MM.1S (cell line): Measurements from ENCODE around the gene CLDN19.
"Not testable (repeated sequence)": the region's sequence is repeated elsewhere in the genome, so short reads cannot be mapped to it uniquely, and the experiment has no call there.

Experiments
- DNase-seq: peaks from one replicate; pipeline ENCODE4 v3.0.0-alpha.2; 2015
- H2AFZ ChIP-seq: fragments of 300-600 bp; sonication (generic); 2 replicates; pipeline ENCODE4 v1.6.0; 2016; ENCODE audit warnings: antibody characterized with exemption, low read length
- H3F3A ChIP-seq: fragments of 300-600 bp; sonication (generic); 2 replicates; pipeline ENCODE4 v1.6.1; 2016; ENCODE audit warnings: mild to moderate bottlenecking, antibody characterized with exemption, low read length, moderate library complexity, mixed read lengths; ENCODE audit not compliant: insufficient read depth
- H3K27ac ChIP-seq: fragments of 300-600 bp; sonication (generic); 2 replicates; pipeline ENCODE4 v1.5.1; 2016; ENCODE audit warnings: mild to moderate bottlenecking, low read length
- H3K27me3 ChIP-seq: fragments of 300-600 bp; sonication (generic); replicated peaks from 2 replicates; pipeline ENCODE4 v1.6.0; 2016; ENCODE audit warnings: low read length; ENCODE audit not compliant: insufficient read depth
- H3K36me3 ChIP-seq: fragments of 300-600 bp; sonication (generic); replicated peaks from 2 replicates; pipeline ENCODE4 v1.6.1; 2016; ENCODE audit warnings: mild to moderate bottlenecking, low read length, mixed read lengths; ENCODE audit not compliant: insufficient read depth
- H3K4me1 ChIP-seq: fragments of 300-600 bp; sonication (generic); 2 replicates; pipeline ENCODE4 v1.6.1; 2016; ENCODE audit warnings: low read length, mixed read lengths
- H3K4me2 ChIP-seq: fragments of 300-600 bp; sonication (generic); 2 replicates; pipeline ENCODE4 v1.6.0; 2016; ENCODE audit warnings: low read depth, low read length
- H3K4me3 ChIP-seq: fragments of 300-600 bp; sonication (generic); 2 replicates; pipeline ENCODE4 v1.5.1; 2016; ENCODE audit warnings: low read length, mixed read lengths
- H3K79me2 ChIP-seq: fragments of 300-600 bp; sonication (generic); 2 replicates; pipeline ENCODE4 v1.6.1; 2016; ENCODE audit warnings: mixed run types, low read length, mixed read lengths
- H3K9ac ChIP-seq: fragments of 300-600 bp; sonication (generic); 2 replicates; pipeline ENCODE4 v1.6.1; 2016; ENCODE audit warnings: low read length, mixed read lengths
- H3K9me2 ChIP-seq: fragments of 300-600 bp; sonication (generic); replicated peaks from 2 replicates; pipeline ENCODE4 v1.6.1; 2016; ENCODE audit warnings: mild to moderate bottlenecking, low read length, mixed read lengths; ENCODE audit not compliant: insufficient read depth
- H3K9me3 ChIP-seq: fragments of 300-600 bp; sonication (generic); replicated peaks from 2 replicates; pipeline ENCODE4 v1.6.1; 2016; ENCODE audit warnings: mild to moderate bottlenecking, low read length, mixed read lengths; ENCODE audit not compliant: insufficient read depth
- H4K20me1 ChIP-seq: fragments of 300-600 bp; sonication (generic); 2 replicates; pipeline ENCODE4 v1.6.1; 2016; ENCODE audit warnings: mild to moderate bottlenecking, low read length, moderate library complexity, mixed read lengths; ENCODE audit not compliant: insufficient read depth
- EZH2 ChIP-seq: fragments of 300-600 bp; sonication (generic); optimal IDR thresholded peaks from 2 replicates; pipeline ENCODE3; 2017; ENCODE audit warnings: low read depth, mild to moderate bottlenecking, antibody characterized with exemption, low read length, mixed read lengths
- EZH2phosphoT487 ChIP-seq: fragments of 300-600 bp; sonication (generic); IDR thresholded peaks from 2 replicates; pipeline ENCODE4 v1.6.1; 2018; ENCODE audit warnings: antibody characterized with exemption, low read length
- TF ChIP-seq, protein P1 (sequence below): fragments of 300-600 bp; sonication (generic); IDR thresholded peaks from 2 replicates; pipeline ENCODE4 v1.5.1; 2016; ENCODE audit warnings: antibody characterized with exemption, low read length, mixed read lengths

The CLDN19 gene

GRCh38 chr1:42752284-42752683 is 12.2 kb upstream of the CLDN19 start:
- no peaks in the 10 kb centered on the region for H4K20me1 ChIP-seq
- no peak overlapping the region for H3K4me2 ChIP-seq
- no peaks in the 10 kb centered on the region for H3F3A ChIP-seq
- H3K9ac ChIP-seq, result no peak overlapping the region
- no peaks in the 10 kb centered on the region for H3K79me2 ChIP-seq
- no peak for DNase-seq
- no peaks in the 10 kb centered on the region for H3K27me3 ChIP-seq
- H2AFZ ChIP-seq, result no peak overlapping the region
- H3K9me3 ChIP-seq, result no peaks in the 10 kb centered on the region
- no peaks in the 10 kb centered on the region for H3K36me3 ChIP-seq
- no peak overlapping the region for H3K27ac ChIP-seq
- no peak overlapping the region for H3K4me3 ChIP-seq
- TF ChIP-seq, protein P1, sequence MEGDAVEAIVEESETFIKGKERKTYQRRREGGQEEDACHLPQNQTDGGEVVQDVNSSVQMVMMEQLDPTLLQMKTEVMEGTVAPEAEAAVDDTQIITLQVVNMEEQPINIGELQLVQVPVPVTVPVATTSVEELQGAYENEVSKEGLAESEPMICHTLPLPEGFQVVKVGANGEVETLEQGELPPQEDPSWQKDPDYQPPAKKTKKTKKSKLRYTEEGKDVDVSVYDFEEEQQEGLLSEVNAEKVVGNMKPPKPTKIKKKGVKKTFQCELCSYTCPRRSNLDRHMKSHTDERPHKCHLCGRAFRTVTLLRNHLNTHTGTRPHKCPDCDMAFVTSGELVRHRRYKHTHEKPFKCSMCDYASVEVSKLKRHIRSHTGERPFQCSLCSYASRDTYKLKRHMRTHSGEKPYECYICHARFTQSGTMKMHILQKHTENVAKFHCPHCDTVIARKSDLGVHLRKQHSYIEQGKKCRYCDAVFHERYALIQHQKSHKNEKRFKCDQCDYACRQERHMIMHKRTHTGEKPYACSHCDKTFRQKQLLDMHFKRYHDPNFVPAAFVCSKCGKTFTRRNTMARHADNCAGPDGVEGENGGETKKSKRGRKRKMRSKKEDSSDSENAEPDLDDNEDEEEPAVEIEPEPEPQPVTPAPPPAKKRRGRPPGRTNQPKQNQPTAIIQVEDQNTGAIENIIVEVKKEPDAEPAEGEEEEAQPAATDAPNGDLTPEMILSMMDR, result no peak
- TF ChIP-seq EZH2phosphoT487 (no peak), EZH2 (no peak)
- no peaks in the 10 kb centered on the region for H3K9me2 ChIP-seq
- no peaks in the 10 kb centered on the region for H3K4me1 ChIP-seq

- H3K27me3 ChIP-seq, H2AFZ ChIP-seq, H4K20me1 ChIP-seq, DNase-seq, H3K36me3 ChIP-seq, H3K27ac ChIP-seq, H3K9ac ChIP-seq, H3F3A ChIP-seq, H3K9me3 ChIP-seq, H3K4me1 ChIP-seq, H3K4me3 ChIP-seq, H3K79me2 ChIP-seq, H3K9me2 ChIP-seq, H3K4me2 ChIP-seq: not testable (repeated sequence)
Measured at GRCh38 chr1:42751511-42752070, 11.6 kb upstream of the CLDN19 start.

DNA sequence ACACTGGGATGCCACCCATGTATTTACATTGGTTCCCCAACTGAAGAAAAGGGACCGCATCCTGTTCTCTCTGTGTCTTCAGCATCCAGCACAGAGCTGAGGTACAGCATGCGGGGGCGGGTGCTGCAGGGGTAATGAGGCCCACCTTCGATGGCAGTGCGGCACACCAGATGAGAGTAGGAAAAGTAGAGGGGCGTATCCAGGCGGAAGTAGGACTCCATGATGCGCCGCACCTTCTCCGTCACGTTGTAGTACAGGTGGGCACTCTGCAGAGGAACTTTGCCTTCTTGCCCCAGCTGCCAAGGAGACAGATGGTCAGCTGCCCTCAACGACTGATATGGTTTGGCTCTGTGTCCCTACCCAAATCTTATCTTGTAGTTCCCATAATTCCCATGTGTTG is 10.0 kb upstream of the CLDN19 start:
- no peaks in the 10 kb centered on the region for H3K27me3 ChIP-seq
- no peak overlapping the region for H3K27ac ChIP-seq
- DNase-seq, result no peak
- no peak overlapping the region for H3K9ac ChIP-seq
- H3K9me2 ChIP-seq, result no peaks in the 10 kb centered on the region
- H3F3A ChIP-seq, result no peaks in the 10 kb centered on the region
- no peaks in the 10 kb centered on the region for H3K9me3 ChIP-seq
- no peaks in the 10 kb centered on the region for H3K79me2 ChIP-seq
- H2AFZ ChIP-seq, result no peak overlapping the region
- H3K4me1 ChIP-seq, result no peaks in the 10 kb centered on the region
- no peaks in the 10 kb centered on the region for H3K36me3 ChIP-seq
- H3K4me3 ChIP-seq, result no peak overlapping the region
- no peaks in the 10 kb centered on the region for H4K20me1 ChIP-seq
- no peak for TF ChIP-seq EZH2phosphoT487
- no peak for TF ChIP-seq EZH2
- TF ChIP-seq, protein P1, result no peak
- H3K4me2 ChIP-seq, result no peak overlapping the region

DNA sequence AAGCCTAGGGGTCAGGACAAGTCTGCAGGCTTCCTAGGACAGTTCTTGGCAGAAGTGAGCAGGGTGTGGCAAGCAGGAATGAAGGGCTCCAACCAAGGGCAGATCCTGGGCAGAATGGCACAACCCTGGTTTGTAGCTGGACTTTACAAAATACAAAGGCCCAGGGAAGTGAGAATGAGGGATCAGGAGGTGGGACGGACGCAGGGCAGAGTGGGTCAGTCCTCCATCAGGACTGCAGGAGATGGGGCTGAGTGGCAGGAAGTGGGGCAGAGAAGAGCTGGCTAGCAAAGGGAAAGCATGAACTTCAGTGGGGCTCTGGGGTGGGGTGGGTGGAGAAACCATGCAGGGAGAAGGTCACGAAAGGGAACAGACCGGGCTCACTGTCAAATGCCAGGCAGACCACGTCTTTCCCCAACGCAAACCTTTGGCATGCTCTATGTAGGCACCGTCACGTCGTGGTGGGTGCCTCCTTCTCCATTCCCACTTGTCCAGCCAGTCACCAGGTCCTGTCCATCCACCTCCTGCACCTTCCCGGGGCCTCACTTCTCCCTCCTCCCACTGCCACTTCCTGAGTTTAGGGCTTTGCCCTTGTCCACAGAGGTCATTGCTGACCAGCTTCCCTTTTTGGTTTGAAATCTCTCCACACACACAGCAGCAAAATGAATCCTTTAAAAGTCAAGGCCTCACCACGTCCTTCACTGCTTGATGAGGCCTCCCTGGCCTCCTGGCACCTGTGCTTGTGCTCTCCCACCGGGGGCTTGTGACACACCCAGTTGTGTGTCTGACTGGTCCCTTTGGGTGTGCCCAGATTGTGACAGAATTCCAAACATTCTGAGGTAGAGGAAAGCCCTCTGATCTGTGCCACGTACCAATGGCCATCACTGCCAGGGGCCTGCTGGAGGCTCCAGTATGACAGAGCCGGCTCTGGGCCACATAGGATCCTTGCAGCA is 8.7 kb upstream of the CLDN19 start:
- no peak for DNase-seq
- Histone ChIP-seq H3K4me3 (no peak overlapping the region), H4K20me1 (no peaks in the 10 kb centered on the region), H3K27ac (no peak overlapping the region), H3K4me1 (no peaks in the 10 kb centered on the region), H3K9me2 (no peaks in the 10 kb centered on the region), H3F3A (no peaks in the 10 kb centered on the region), H3K9ac (no peak overlapping the region), H2AFZ (no peak overlapping the region), H3K79me2 (no peaks in the 10 kb centered on the region), H3K27me3 (no peaks in the 10 kb centered on the region), H3K36me3 (no peaks in the 10 kb centered on the region), H3K4me2 (no peak overlapping the region), H3K9me3 (no peaks in the 10 kb centered on the region)
- TF ChIP-seq, protein P1, result no peak
- TF ChIP-seq EZH2phosphoT487 (no peak), EZH2 (no peak)
